Measurements from ENCODE around the gene SUOX.
A peak's percentile ranks its signal among the peaks of the same experiment; 100 is the strongest.
"Not testable (repeated sequence)": the region's sequence is repeated elsewhere in the genome, so short reads cannot be mapped to it uniquely, and the experiment has no call there.

Gene SUOX

DNA sequence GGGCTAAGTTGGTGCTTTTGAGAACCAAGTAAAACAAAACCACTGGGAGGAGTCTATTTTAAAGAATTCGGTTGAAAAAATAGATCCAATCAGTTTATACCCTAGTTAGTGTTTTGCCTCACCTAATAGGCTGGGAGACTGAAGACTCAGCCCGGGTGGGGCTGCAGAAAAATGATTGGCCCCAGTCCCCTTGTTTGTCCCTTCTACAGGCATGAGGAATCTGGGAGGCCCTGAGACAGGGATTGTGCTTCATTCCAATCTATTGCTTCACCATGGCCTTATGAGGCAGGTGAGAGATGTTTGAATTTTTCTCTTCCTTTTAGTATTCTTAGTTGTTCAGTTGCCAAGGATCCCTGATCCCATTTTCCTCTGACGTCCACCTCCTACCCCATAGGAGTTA lies 25.0 kb upstream of the SUOX start:
- H3K36me3 ChIP-seq (ENCODE audit: insufficient read depth, low read depth, low read length), result peaks cover 52% of the 10 kb centered on the region
- H3K27me3 ChIP-seq (ENCODE audit: insufficient read depth, low read length), result no peaks in the 10 kb centered on the region
- no peak overlapping the region for H3K4me3 ChIP-seq (ENCODE audit: low read length)
- no peaks in the 10 kb centered on the region for H3K9me3 ChIP-seq (ENCODE audit: insufficient read depth, low read depth, low read length)
- H3K4me1 ChIP-seq (ENCODE audit: insufficient read depth, low read length), result peaks cover 10% of the 10 kb centered on the region; the same call in 1 of the 2 replicates
- H3K9ac ChIP-seq (ENCODE audit: low read depth, low read length), result no peak overlapping the region
- H3K27ac ChIP-seq (ENCODE audit: low read length), result no peak overlapping the region

DNA sequence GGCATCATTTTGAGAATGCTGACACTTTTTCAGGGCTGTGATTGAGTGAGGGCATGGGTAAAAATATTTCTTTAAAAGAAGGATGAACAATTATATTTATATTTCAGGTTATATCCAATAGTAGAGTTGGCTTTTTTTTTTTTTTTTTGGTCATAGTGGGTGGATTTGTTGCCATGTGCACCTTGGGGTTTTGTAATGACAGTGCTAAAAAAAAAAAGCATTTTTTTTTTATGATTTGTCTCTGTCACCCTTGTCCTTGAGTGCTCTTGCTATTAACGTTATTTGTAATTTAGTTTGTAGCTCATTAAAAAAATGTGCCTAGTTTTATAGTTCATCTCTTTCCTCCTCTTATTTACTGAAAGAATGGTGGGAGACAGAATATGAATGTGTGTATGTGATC lies 24.6 kb upstream of the SUOX start:
- Histone ChIP-seq H3K27me3 (ENCODE audit: insufficient read depth, low read length) (no peaks in the 10 kb centered on the region), H3K9ac (ENCODE audit: low read depth, low read length) (peak overlapping the region; percentile 76; the same call in 1 of the 2 replicates), H3K36me3 (ENCODE audit: insufficient read depth, low read depth, low read length) (peaks cover 52% of the 10 kb centered on the region), H3K4me1 (ENCODE audit: insufficient read depth, low read length) (peaks cover 10% of the 10 kb centered on the region; the same call in 1 of the 2 replicates), H3K4me3 (ENCODE audit: low read length) (peak overlapping the region; percentile 69), H3K9me3 (ENCODE audit: insufficient read depth, low read depth, low read length) (no peaks in the 10 kb centered on the region), H3K27ac (ENCODE audit: low read length) (no peak overlapping the region)

DNA sequence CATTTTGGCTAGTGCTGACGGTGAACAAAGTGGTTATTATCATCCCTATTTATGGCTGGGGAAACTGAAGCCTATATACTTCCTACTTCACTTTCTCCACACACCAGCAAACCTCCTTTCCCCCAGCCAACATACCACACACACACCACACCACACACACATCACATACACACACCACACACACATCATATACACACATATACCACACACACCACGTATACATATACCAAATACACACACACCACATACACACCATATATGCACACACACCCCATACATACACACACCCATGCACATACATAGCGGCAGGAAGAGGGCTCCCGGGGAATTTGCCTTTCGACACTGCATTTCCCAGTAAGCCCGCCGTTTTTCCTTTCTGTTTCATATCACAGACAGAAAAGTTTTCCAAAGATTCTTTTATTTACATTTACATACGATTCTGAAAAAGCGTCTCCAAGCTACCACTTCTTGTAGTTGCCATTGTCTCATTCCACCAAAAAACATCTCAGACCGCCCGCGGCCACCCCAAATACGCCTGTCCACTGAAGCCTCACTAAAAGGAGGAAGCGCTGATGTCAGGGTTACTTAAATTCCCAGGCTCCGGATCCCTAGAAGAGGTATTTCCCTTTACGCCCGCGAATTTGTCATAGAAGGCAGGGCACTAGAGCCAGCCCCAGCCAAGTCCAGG lies 24.0 kb upstream of the SUOX start:
- H3K4me1 ChIP-seq (ENCODE audit: insufficient read depth, low read length), result peaks cover 10% of the 10 kb centered on the region; the same call in 1 of the 2 replicates
- peaks cover 52% of the 10 kb centered on the region for H3K36me3 ChIP-seq (ENCODE audit: insufficient read depth, low read depth, low read length)
- peak overlapping the region; percentile 76; the same call in 1 of the 2 replicates for H3K9ac ChIP-seq (ENCODE audit: low read depth, low read length)
- H3K27ac ChIP-seq (ENCODE audit: low read length), result peak overlapping the region; percentile 86
- H3K4me3 ChIP-seq (ENCODE audit: low read length), result peak overlapping the region; percentile 69
- H3K9me3 ChIP-seq (ENCODE audit: insufficient read depth, low read depth, low read length), result no peaks in the 10 kb centered on the region
- no peaks in the 10 kb centered on the region for H3K27me3 ChIP-seq (ENCODE audit: insufficient read depth, low read length)

DNA sequence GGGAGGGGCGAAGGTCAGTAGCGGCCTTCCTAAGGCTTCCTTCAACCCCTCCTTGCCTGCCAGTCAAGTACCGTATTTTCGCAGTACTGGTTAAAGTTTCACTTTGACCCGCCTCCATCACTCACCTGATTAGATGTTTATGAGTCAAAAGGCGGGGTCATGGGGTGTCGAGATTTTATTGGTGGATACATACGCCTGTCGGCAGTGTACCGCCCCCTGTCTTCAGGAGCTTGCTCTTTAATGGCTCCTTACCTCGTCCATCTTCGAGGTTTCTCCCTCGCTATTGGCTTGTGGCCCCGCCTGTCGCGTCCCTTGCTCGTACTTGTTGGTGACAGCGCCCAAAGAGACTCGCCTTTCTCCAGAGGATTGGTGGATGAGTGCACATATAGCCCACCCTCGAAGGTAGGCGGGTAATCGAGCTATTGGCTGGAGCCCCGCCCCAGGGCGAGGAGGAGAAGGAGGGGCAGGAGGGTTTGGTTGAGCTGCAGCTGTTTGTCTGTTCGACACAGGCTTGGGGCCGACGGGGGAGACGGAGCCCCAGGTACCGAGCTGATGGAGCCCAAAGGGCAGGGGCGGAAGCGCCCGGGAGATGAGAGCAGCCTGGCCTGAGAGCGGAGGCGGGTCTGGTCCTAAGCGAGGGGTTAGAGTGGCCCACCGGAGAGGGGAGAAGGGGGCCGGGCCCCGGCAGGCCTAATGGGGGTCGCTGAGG lies 23.3 kb upstream of the SUOX start, which contains the start of gene RAB5B:
RAB5B (plus strand) TSS at position 480 of the 709 bp plus-strand sequence. CDS start 12,883 bp downstream, outside the sequence.
- Histone ChIP-seq H3K27me3 (ENCODE audit: insufficient read depth, low read length) (no peaks in the 10 kb centered on the region), H3K27ac (ENCODE audit: low read length) (peak within 1 kb of the TSS; percentile 86), H3K4me3 (ENCODE audit: low read length) (peak within 1 kb of the TSS; percentile 98), H3K4me1 (ENCODE audit: insufficient read depth, low read length) (peaks cover 10% of the 10 kb centered on the region; the same call in 1 of the 2 replicates), H3K9me3 (ENCODE audit: insufficient read depth, low read depth, low read length) (no peaks in the 10 kb centered on the region), H3K9ac (ENCODE audit: low read depth, low read length) (peak within 1 kb of the TSS; percentile 90), H3K36me3 (ENCODE audit: insufficient read depth, low read depth, low read length) (peaks cover 45% of the 10 kb centered on the region)

DNA sequence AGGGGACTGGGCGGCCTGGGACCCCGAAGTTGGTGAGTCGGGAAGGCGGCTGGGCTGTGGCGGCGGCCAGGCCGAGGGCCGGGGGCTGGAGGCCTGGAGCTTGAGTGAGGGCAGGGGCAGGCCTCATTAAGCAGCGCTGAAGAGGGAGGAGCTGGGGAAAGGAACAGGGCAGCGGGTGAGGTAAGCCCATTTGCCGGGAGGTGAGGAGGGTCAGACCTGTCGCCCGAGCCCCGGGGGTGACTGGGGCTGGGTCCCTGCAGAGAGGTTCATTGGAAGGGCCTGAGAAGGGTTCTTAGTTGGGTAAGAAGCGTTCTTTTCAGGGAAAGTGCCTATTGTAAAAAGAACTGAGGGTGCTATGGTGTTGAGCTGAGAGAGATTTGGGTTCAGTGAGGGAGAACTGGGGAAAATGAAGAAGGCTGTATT lies 22.8 kb upstream of the SUOX start:
- H3K36me3 ChIP-seq (ENCODE audit: insufficient read depth, low read depth, low read length), result peaks cover 43% of the 10 kb centered on the region
- peaks cover 10% of the 10 kb centered on the region; the same call in 1 of the 2 replicates for H3K4me1 ChIP-seq (ENCODE audit: insufficient read depth, low read length)
- no peaks in the 10 kb centered on the region for H3K27me3 ChIP-seq (ENCODE audit: insufficient read depth, low read length)
- peak overlapping the region; percentile 90 for H3K9ac ChIP-seq (ENCODE audit: low read depth, low read length)
- peak overlapping the region; percentile 98 for H3K4me3 ChIP-seq (ENCODE audit: low read length)
- H3K9me3 ChIP-seq (ENCODE audit: insufficient read depth, low read depth, low read length), result no peaks in the 10 kb centered on the region
- no peak overlapping the region for H3K27ac ChIP-seq (ENCODE audit: low read length)

DNA sequence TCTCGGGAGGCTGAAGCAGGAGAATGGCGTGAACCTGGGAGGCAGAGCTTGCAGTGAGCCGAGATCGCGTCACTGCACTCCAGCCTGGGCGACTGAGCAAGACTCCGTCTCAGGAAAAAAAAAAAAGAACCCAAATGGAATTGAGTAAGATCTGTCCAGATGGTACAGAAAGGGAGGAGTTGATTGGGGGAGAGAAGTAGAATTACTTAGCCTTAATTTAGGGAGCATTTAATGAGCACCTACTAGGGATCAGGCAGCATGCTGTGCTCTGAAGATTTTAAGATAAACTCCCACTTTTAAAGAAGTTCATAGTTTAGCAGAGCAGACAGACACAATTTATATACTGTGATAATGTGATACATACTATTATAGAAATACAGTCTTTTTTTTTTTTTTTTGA lies 18.7 kb upstream of the SUOX start:
- H3K4me3 ChIP-seq (ENCODE audit: low read length), result no peak overlapping the region
- H3K4me1 ChIP-seq (ENCODE audit: insufficient read depth, low read length), result peaks cover 4% of the 10 kb centered on the region; the same call in 1 of the 2 replicates
- no peak overlapping the region for H3K9ac ChIP-seq (ENCODE audit: low read depth, low read length)
- no peaks in the 10 kb centered on the region for H3K9me3 ChIP-seq (ENCODE audit: insufficient read depth, low read depth, low read length)
- H3K27ac ChIP-seq (ENCODE audit: low read length), result no peak overlapping the region
- peaks cover 29% of the 10 kb centered on the region; the same call in 1 of the 2 replicates for H3K36me3 ChIP-seq (ENCODE audit: insufficient read depth, low read depth, low read length)
- H3K27me3 ChIP-seq (ENCODE audit: insufficient read depth, low read length), result no peaks in the 10 kb centered on the region

DNA sequence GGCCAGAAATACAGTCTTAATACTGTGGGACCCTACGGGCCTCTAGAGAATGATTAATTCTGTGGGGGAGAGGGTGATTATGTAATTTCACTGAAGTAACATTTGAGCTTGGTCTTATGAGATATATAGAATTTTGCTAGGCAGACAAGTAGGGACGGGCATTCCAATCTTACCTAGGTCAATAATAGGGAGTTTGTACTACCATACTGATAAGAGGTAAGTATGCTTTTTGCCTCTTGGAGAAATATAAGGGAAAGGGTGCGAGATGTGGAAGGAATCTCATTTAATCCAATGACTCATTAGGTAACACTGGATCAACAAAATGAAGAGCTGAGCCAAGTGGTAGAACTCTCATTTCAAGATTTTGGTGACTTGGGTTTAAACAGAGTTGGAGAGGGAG lies 18.0 kb upstream of the SUOX start:
- Histone ChIP-seq H3K27me3 (ENCODE audit: insufficient read depth, low read length) (no peaks in the 10 kb centered on the region), H3K4me3 (ENCODE audit: low read length) (no peak overlapping the region), H3K36me3 (ENCODE audit: insufficient read depth, low read depth, low read length) (peaks cover 29% of the 10 kb centered on the region; the same call in 1 of the 2 replicates), H3K9me3 (ENCODE audit: insufficient read depth, low read depth, low read length) (no peaks in the 10 kb centered on the region), H3K9ac (ENCODE audit: low read depth, low read length) (no peak overlapping the region), H3K4me1 (ENCODE audit: insufficient read depth, low read length) (peaks cover 4% of the 10 kb centered on the region; the same call in 1 of the 2 replicates), H3K27ac (ENCODE audit: low read length) (no peak overlapping the region)

DNA sequence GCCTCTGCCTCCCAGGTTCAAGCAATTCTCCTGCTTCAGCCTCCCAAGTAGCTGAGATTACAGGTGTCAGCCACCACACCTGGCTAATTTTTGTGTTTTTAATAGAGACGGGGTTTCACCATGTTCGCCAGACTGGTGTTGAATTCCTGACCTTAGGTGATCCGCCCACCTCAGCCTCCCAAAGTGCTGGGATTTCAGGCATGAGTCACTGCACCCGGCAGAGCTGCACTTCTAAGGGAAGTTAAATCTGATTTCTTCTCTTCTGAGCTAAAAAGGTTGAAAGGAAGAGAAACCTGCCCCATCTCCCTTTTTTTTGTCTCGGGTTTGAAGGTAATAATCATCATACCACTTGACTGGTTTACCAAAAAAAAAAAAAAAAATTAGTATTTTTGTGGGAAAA lies 15.2 kb upstream of the SUOX start:
- peaks cover 46% of the 10 kb centered on the region for H3K36me3 ChIP-seq (ENCODE audit: insufficient read depth, low read depth, low read length)
- not testable (repeated sequence) for H3K4me1 ChIP-seq (ENCODE audit: insufficient read depth, low read length); H3K9me3 ChIP-seq (ENCODE audit: insufficient read depth, low read depth, low read length); H3K4me3 ChIP-seq (ENCODE audit: low read length); H3K27me3 ChIP-seq (ENCODE audit: insufficient read depth, low read length); H3K9ac ChIP-seq (ENCODE audit: low read depth, low read length); H3K27ac ChIP-seq (ENCODE audit: low read length)

DNA sequence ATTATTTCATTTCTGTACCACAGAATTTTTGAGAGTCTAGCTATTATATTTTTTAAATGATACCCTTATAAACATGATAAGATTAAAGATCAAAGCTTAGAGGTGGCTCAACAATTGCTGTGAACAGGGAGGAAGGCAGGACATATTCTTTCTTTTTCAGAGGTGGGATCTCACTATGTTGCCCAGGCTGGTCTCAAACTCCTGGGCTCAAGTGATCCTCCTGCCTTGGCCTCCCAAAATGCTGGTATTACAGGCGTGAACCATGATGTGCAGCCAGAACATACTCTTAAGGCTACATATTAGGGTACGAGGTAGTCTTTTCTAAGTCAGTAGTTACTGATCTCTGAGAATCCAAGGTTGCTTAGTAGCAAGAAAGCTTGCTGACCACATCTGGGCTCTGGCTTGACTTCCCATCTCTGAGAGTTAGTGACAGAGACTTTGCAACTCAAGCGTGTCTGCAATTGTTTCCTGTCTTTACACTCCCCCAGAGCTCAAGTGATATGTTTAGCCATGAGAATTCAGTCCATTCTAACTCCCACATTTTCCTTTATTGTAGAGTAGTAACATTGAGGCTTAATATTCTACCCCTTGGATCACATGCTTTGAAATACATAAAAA lies 14.6 kb upstream of the SUOX start:
- Histone ChIP-seq H3K9me3 (ENCODE audit: insufficient read depth, low read depth, low read length) (no peaks in the 10 kb centered on the region), H3K4me1 (ENCODE audit: insufficient read depth, low read length) (no peaks in the 10 kb centered on the region), H3K36me3 (ENCODE audit: insufficient read depth, low read depth, low read length) (peaks cover 51% of the 10 kb centered on the region), H3K27ac (ENCODE audit: low read length) (no peak overlapping the region), H3K27me3 (ENCODE audit: insufficient read depth, low read length) (no peaks in the 10 kb centered on the region), H3K9ac (ENCODE audit: low read depth, low read length) (no peak overlapping the region), H3K4me3 (ENCODE audit: low read length) (no peak overlapping the region)

DNA sequence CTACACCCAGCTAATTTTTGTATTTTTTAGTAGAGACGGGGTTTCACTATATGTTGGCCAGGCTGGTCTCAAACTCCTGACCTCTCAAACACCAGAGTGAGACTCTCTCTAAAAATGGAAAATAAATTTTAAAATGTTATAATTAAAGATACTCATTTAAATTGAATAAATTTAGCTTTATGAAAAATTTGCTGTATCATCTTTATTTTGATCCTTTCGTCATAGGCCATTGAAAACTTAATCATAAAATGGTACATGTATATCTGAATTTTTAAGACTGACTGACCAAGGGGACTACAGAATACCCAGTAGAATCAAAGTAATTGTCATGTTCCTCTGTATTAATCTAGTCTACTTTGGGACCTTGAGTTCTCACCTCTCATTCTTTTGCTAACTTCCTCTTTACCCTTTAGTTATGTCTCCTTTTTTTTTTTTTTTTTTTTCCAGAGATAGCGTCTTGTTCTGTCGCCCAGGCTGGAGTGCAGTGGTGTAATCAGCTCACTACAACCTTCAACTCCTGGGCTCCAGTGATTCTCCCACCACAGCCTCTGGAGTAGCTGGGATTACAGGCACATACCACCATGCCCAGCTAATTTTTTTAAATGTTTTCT lies 13.7 kb upstream of the SUOX start:
- no peak overlapping the region for H3K4me3 ChIP-seq (ENCODE audit: low read length)
- no peaks in the 10 kb centered on the region for H3K27me3 ChIP-seq (ENCODE audit: insufficient read depth, low read length)
- no peaks in the 10 kb centered on the region for H3K4me1 ChIP-seq (ENCODE audit: insufficient read depth, low read length)
- peaks cover 55% of the 10 kb centered on the region for H3K36me3 ChIP-seq (ENCODE audit: insufficient read depth, low read depth, low read length)
- H3K27ac ChIP-seq (ENCODE audit: low read length), result no peak overlapping the region
- H3K9me3 ChIP-seq (ENCODE audit: insufficient read depth, low read depth, low read length), result no peaks in the 10 kb centered on the region
- H3K9ac ChIP-seq (ENCODE audit: low read depth, low read length), result no peak overlapping the region

DNA sequence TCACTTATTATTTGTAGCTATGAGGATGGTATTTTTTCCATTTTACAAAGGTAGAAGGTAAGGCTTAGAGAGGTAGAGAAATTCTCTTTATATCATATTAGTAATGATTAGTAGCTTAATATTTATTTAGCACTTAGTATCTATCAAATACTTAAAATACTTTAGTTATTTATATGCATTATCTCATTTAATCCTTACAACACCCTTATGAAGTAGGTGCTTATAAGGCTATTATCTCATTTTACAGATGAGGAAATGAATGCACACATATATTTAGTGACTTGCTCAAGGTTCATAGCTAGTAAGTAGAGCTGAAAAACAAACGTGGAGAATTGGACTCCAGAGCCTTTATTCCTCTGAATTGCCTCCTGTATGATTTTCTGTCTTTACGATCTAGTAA lies 12.2 kb upstream of the SUOX start:
- Histone ChIP-seq H3K27me3 (ENCODE audit: insufficient read depth, low read length) (no peaks in the 10 kb centered on the region), H3K9me3 (ENCODE audit: insufficient read depth, low read depth, low read length) (no peaks in the 10 kb centered on the region), H3K27ac (ENCODE audit: low read length) (no peak overlapping the region), H3K36me3 (ENCODE audit: insufficient read depth, low read depth, low read length) (peaks cover 59% of the 10 kb centered on the region), H3K4me1 (ENCODE audit: insufficient read depth, low read length) (no peaks in the 10 kb centered on the region), H3K9ac (ENCODE audit: low read depth, low read length) (no peak overlapping the region), H3K4me3 (ENCODE audit: low read length) (no peak overlapping the region)
